Panc1 (cell line): ENCODE measurements around the gene LRRC27. TPM values are rescaled to one million over a fixed set of nuclear protein-coding genes. Genes with fewer than 3 reads are reported as not detected.

Experiments used
- ATAC-seq: fragments of 200-7000 bp; cut with Tn5 transposase; 2 replicates; pipeline ENCODE4 v1.9.1; 2020; ENCODE audit warnings: mild to moderate bottlenecking, moderate library complexity
- BruUV-seq: library from RNA; stranded (reverse); fragments of 400-500 nt; replicated peaks from 2 replicates; lab custom pipeline; 2021; lab: Mats Ljungman, UMichigan
- CTCF ChIA-PET: fragments of 300-600 bp; sonication (Branson Sonifier 250); formaldehyde crosslinking; loops from one replicate; lab custom pipeline; 2022; ENCODE audit warnings: antibody characterized with exemption; lab: Charles Lee
- POLR2A ChIA-PET: fragments of 300-600 bp; sonication (Branson Sonifier 250); formaldehyde crosslinking; loops from one replicate; lab custom pipeline; 2022; ENCODE audit warnings: antibody characterized with exemption; lab: Charles Lee
- DNase-seq: peaks from one replicate; pipeline ENCODE4 v3.0.0-alpha.2; 2010; ENCODE audit warnings: low read depth, low spot score
- H3K27ac ChIP-seq: 2 replicates; pipeline ENCODE4 v1.5.1; 2011; ENCODE audit warnings: mild to moderate bottlenecking, low read length, inconsistent platforms
- H3K27me3 ChIP-seq: fragments of 200-500 bp; sonication (Bioruptor generic); 2 replicates; pipeline ENCODE4 v1.6.0; 2014; ENCODE audit warnings: low read length, inconsistent platforms; ENCODE audit not compliant: control insufficient read depth, insufficient read depth
- H3K36me3 ChIP-seq: fragments of 200-500 bp; sonication (Bioruptor generic); 2 replicates; pipeline ENCODE4 v1.5.1; 2014; ENCODE audit warnings: inconsistent platforms, mild to moderate bottlenecking, low read length, moderate library complexity; ENCODE audit not compliant: control insufficient read depth, insufficient read depth
- H3K4me1 ChIP-seq: 2 replicates; pipeline ENCODE4 v1.5.1; 2011; ENCODE audit warnings: inconsistent platforms, mild to moderate bottlenecking, low read length, moderate library complexity; ENCODE audit not compliant: control insufficient read depth, insufficient read depth
- H3K4me3 ChIP-seq, 2 experiments: 2 replicates each; pipeline ENCODE4 v1.5.1; 2011 to 2012; ENCODE audit warnings: low read depth in 2 of 2, low read length in 2 of 2, mild to moderate bottlenecking in 2 of 2, inconsistent platforms in 1 of 2, moderate library complexity in 1 of 2
- H3K9me3 ChIP-seq: fragments of 200-500 bp; sonication (Bioruptor generic); 2 replicates; pipeline ENCODE4 v1.5.1; 2014; ENCODE audit warnings: low read depth, mild to moderate bottlenecking, inconsistent platforms, low read length, moderate library complexity; ENCODE audit not compliant: control insufficient read depth, insufficient read depth
- POLR2AphosphoS5 ChIP-seq: IDR thresholded peaks from 2 replicates; pipeline ENCODE4 v1.6.1; 2012; ENCODE audit warnings: mild to moderate bottlenecking, low read depth, low read length, moderate library complexity
- REST ChIP-seq, 2 experiments: IDR thresholded peaks; 2 replicates each; pipeline ENCODE4 v1.6.1; 2011 to 2012; ENCODE audit warnings: low read depth in 2 of 2, control low read depth in 1 of 2, low read length in 1 of 2, mild to moderate bottlenecking in 1 of 2, moderate library complexity in 1 of 2; ENCODE audit not compliant: insufficient read depth in 1 of 2
- SIN3A ChIP-seq: IDR thresholded peaks from 2 replicates; pipeline ENCODE4 v1.6.1; 2012; ENCODE audit warnings: low read depth, mild to moderate bottlenecking, low read length, moderate library complexity, borderline replicate concordance; ENCODE audit not compliant: insufficient read depth
- TCF7L2 ChIP-seq: IDR thresholded peaks from 2 replicates; pipeline ENCODE4 v1.6.1; 2011; ENCODE audit warnings: mild to moderate bottlenecking, low read depth, low read length, inconsistent platforms
- in situ Hi-C: cut with HindIII; loops from 2 replicates; pipeline ENCODE4 v1.10.0; 2016; ENCODE audit warnings: low sequenced_read_pairs, low pct_unique_long_range_greater_than_20kb
- intact Hi-C: fragments of 100-400 bp; cut with micrococcal nuclease; formaldehyde crosslinking; loops from one replicate; pipeline ENCODE4 v1.10.0; 2022; ENCODE audit not compliant: unreplicated experiment
- total RNA-seq: library from RNA; stranded (reverse); gene quantifications from one replicate; pipeline ENCODE4 v1.2.1, GENCODE V29; 2021; ENCODE audit not compliant: unreplicated experiment
- TF ChIP-seq, protein P1 (sequence below): fragments of 450-650 bp; IDR thresholded peaks from 2 replicates; pipeline ENCODE4 v1.5.1; 2017; ENCODE audit warnings: mild to moderate bottlenecking

The LRRC27 gene
- total RNA-seq, 1 experiment from 2014 or later: 15.7 TPM

GRCh38 chr10:132390170-132390920, 58.4 kb downstream of the LRRC27 start:
- BruUV-seq: no TSS peak

DNA sequence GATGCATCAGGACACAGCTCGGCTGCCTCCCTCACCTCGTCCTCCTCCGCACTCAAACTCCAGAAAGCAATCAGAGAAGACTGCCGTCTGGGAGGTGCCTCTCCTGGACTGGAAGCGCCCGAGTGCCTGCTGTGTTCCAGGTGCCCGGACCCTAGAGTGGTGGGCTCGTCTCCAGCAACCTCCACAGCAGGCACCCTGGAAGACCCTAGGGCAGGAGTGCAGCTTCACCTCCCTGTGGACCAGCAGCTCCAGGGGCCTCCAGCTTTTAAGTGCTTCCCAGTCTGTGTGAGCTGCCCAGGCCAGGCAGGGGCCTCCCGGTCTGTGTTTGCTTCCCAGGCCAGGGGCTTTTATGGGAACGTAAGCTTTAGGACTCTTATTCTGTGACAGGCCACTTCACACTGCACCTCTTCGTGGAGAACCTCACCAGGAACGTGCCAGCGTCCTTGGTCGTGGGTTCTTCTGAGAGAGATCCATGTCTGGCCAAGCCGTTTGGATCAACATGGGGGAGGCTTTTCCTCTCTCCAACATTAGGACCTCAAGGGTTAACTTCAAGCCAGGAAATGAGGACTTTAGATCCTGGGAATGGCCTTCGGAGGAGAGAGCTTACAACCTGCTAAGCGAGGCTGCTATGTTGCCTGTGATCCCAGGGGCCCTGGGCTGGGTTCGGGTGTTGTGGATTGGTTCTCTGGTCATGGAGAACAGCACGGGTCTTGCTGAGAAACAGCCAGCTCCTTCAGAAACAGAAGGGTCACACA, 59.1 kb downstream of the LRRC27 start:
- in situ Hi-C loops (no loop called here), intact Hi-C loops (no loop called here)
- Histone ChIP-seq H3K4me3 (no peak overlapping the region), H3K27ac (peak overlapping the region; percentile 56; the same call in 1 of the 2 replicates), H3K27me3 (no peaks in the 10 kb centered on the region), H3K9me3 (no peaks in the 10 kb centered on the region), H3K4me1 (peaks cover 46% of the 10 kb centered on the region), H3K36me3 (no peaks in the 10 kb centered on the region)
- no TSS peak for BruUV-seq
- POLR2A ChIA-PET: no interaction called here
- DNase-seq (no peak), ATAC-seq (no peak)
- CTCF ChIA-PET: interaction anchor here (0.7 kb wide), 1 partner anchor 251 kb away, joined by 3 read pairs; no protein-coding TSS in a partner anchor
- TF ChIP-seq, protein P1, sequence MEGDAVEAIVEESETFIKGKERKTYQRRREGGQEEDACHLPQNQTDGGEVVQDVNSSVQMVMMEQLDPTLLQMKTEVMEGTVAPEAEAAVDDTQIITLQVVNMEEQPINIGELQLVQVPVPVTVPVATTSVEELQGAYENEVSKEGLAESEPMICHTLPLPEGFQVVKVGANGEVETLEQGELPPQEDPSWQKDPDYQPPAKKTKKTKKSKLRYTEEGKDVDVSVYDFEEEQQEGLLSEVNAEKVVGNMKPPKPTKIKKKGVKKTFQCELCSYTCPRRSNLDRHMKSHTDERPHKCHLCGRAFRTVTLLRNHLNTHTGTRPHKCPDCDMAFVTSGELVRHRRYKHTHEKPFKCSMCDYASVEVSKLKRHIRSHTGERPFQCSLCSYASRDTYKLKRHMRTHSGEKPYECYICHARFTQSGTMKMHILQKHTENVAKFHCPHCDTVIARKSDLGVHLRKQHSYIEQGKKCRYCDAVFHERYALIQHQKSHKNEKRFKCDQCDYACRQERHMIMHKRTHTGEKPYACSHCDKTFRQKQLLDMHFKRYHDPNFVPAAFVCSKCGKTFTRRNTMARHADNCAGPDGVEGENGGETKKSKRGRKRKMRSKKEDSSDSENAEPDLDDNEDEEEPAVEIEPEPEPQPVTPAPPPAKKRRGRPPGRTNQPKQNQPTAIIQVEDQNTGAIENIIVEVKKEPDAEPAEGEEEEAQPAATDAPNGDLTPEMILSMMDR: no peak
- TF ChIP-seq SIN3A (no peak), POLR2AphosphoS5 (no peak), TCF7L2 (no peak)

More at GRCh38 chr10:132390170-132390920, 58.4 kb downstream of the LRRC27 start:
- peak overlapping the region; percentile 56; the same call in 1 of the 2 replicates for H3K27ac ChIP-seq
- H3K4me1 ChIP-seq: peaks cover 39% of the 10 kb centered on the region
- H3K9me3 ChIP-seq: no peaks in the 10 kb centered on the region
- in situ Hi-C loops: no loop called here
- intact Hi-C loops: no loop called here
- ChIA-PET CTCF (no interaction called here), POLR2A (interaction anchor here (0.6 kb wide), 2 partner anchors 16 to 57 kb away, joined by 4 to 8 read pairs; no protein-coding TSS in a partner anchor)
- ATAC-seq (no peak), DNase-seq (no peak)
- no peaks in the 10 kb centered on the region for H3K36me3 ChIP-seq
- H3K27me3 ChIP-seq: no peaks in the 10 kb centered on the region
- H3K4me3 ChIP-seq: no peak overlapping the region
- TF ChIP-seq, protein P1: no peak
- no peak for TF ChIP-seq TCF7L2
- no peak for TF ChIP-seq POLR2AphosphoS5
- no peak for TF ChIP-seq SIN3A
- no peak for TF ChIP-seq REST (IDR thresholded peaks at IDR 0.05; ENCODE audit: insufficient read depth in 1 of 2, low read depth in 2 of 2, low read length in 1 of 2)
